Measurements from ENCODE around the gene SLC35F4.

SLC35F4 gene

GRCh38 chr14:57811998-57812546, 53.8 kb downstream of the SLC35F4 start:
- no peak for DNase-seq (ENCODE audit: low read depth)
- no peak for TF ChIP-seq CTCF (conservative IDR thresholded peaks at IDR 0.05; ENCODE audit: low read length)
- H3K4me3 ChIP-seq (ENCODE audit: low read length): no peak overlapping the region

GRCh38 chr14:57809808-57810207, 56.1 kb downstream of the SLC35F4 start:
- no peak for DNase-seq (ENCODE audit: low read depth)
- no peak for TF ChIP-seq CTCF (conservative IDR thresholded peaks at IDR 0.05; ENCODE audit: low read length)
- H3K4me3 ChIP-seq (ENCODE audit: low read length): no peak overlapping the region

- no peak overlapping the region for H3K4me3 ChIP-seq (ENCODE audit: low read length)
- no peak for TF ChIP-seq CTCF (conservative IDR thresholded peaks at IDR 0.05; ENCODE audit: low read length)
- DNase-seq (ENCODE audit: low read depth): no peak
Observed at GRCh38 chr14:57797160-57797559, 68.7 kb downstream of the SLC35F4 start.

- no peak for TF ChIP-seq CTCF (conservative IDR thresholded peaks at IDR 0.05; ENCODE audit: low read length)
- no peak for DNase-seq (ENCODE audit: low read depth)
Observed at GRCh38 chr14:57796556-57796955, 69.3 kb downstream of the SLC35F4 start.

GRCh38 chr14:57785058-57785457, 80.8 kb downstream of the SLC35F4 start:
- no peak for DNase-seq (ENCODE audit: low read depth)

More at GRCh38 chr14:57796556-57796955, 69.3 kb downstream of the SLC35F4 start:
- H3K4me3 ChIP-seq (ENCODE audit: low read length): no peak overlapping the region

GRCh38 chr14:57771801-57772200, 94.1 kb downstream of the SLC35F4 start:
- no peak overlapping the region for H3K4me3 ChIP-seq (ENCODE audit: low read length)
- no peak for TF ChIP-seq CTCF (conservative IDR thresholded peaks at IDR 0.05; ENCODE audit: low read length)
- DNase-seq (ENCODE audit: low read depth): no peak

More at GRCh38 chr14:57785058-57785457, 80.8 kb downstream of the SLC35F4 start:
- no peak for TF ChIP-seq CTCF (conservative IDR thresholded peaks at IDR 0.05; ENCODE audit: low read length)
- no peak overlapping the region for H3K4me3 ChIP-seq (ENCODE audit: low read length)

GRCh38 chr14:57769863-57770523, 95.9 kb downstream of the SLC35F4 start:
- no peak overlapping the region for H3K4me3 ChIP-seq (ENCODE audit: low read length)
- DNase-seq (ENCODE audit: low read depth): no peak
- no peak for TF ChIP-seq CTCF (conservative IDR thresholded peaks at IDR 0.05; ENCODE audit: low read length)
